ENCODE measurements around the gene ACP5. TPM values are rescaled to one million over a fixed set of nuclear protein-coding genes. Genes with fewer than 3 reads are reported as not detected.
"Not testable (repeated sequence)": the region's sequence is repeated elsewhere in the genome, so short reads cannot be mapped to it uniquely, and the experiment has no call there.

ACP5 gene
- total RNA-seq, 6 experiments from 2014 or later, result 1.5 to 2.8 (median 2.3) TPM

DNA sequence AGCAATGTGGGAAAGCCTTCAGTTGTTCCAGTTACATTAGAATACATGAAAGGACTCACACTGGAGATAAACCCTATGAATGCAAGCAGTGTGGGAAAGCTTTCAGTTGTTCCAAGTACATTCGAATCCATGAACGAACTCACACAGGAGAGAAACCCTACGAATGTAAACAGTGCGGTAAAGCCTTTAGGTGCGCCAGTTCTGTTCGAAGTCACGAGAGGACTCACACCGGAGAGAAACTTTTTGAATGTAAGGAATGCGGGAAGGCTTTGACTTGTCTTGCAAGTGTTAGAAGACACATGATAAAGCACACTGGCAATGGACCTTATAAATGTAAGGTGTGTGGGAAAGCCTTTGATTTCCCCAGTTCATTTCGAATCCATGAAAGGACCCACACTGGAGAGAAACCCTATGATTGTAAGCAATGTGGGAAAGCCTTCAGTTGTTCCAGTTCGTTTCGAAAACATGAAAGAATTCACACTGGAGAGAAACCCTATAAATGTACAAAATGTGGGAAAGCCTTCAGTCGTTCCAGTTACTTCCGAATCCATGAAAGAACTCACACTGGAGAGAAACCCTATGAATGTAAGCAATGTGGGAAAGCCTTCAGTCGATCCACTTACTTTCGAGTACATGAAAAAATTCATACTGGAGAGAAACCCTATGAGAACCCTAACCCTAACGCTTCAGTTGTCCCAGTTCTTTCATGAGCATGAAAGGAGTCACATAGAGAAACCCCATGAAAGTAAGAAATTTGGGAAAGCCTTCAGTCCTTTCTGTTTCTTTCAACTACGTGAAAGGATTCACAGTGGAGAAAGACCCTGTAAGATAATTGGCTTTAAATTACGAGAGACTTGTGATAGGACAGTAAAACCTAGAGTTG lies 40.0 kb upstream of the ACP5 start:
- Mint-ChIP-seq H3K4me1 (ENCODE audit: low read depth) (peaks cover 8% of the 10 kb centered on the region), H3K36me3 (ENCODE audit: low read depth) (peaks cover 74% of the 10 kb centered on the region), H3K27ac (no peak overlapping the region), H3K27me3 (ENCODE audit: insufficient read depth) (no peaks in the 10 kb centered on the region; the same call in 1 of the 2 replicates), H3K9me3 (peaks cover 42% of the 10 kb centered on the region), H3K4me3 (no peak overlapping the region)
- no peak for DNase-seq
- TF ChIP-seq CTCF (IDR thresholded peaks at IDR 0.05), result no peak

GRCh38 chr19:11612816-11613511 lies 35.5 kb upstream of the ACP5 start:
- Mint-ChIP-seq H3K9me3 (peaks cover 28% of the 10 kb centered on the region), H3K27ac (no peak overlapping the region), H3K4me3 (no peak overlapping the region), H3K36me3 (ENCODE audit: low read depth) (peaks cover 51% of the 10 kb centered on the region), H3K4me1 (ENCODE audit: low read depth) (no peaks in the 10 kb centered on the region), H3K27me3 (ENCODE audit: insufficient read depth) (no peaks in the 10 kb centered on the region; the same call in 1 of the 2 replicates)
- TF ChIP-seq CTCF (IDR thresholded peaks at IDR 0.05), result no peak
- DNase-seq, result no peak

DNA sequence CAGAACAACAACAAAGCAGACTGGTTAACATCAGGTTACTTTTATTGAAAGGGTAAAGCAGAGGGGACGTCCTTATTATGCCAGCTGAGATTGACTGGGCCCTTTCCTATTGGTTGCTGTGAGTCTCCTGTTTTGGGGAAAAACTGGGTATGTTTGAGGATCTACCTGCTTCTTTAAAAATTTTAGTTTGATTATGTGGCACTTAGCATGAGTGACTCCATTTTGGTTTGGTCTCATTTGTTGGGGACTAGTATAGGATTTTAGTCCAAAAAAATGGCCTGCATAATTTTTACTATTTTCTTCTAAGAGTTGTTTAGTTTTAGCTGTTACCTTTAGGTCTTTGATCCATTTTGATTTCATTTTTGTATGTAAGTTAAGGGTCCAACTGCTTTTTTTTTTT lies 34.3 kb upstream of the ACP5 start:
- Mint-ChIP-seq H3K36me3 (ENCODE audit: low read depth) (peaks cover 51% of the 10 kb centered on the region), H3K4me1 (ENCODE audit: low read depth) (no peaks in the 10 kb centered on the region), H3K27me3 (ENCODE audit: insufficient read depth) (no peaks in the 10 kb centered on the region; the same call in 1 of the 2 replicates), H3K27ac (no peak overlapping the region), H3K9me3 (peaks cover 20% of the 10 kb centered on the region), H3K4me3 (no peak overlapping the region)
- no peak for TF ChIP-seq CTCF (IDR thresholded peaks at IDR 0.05)
- DNase-seq, result no peak

DNA sequence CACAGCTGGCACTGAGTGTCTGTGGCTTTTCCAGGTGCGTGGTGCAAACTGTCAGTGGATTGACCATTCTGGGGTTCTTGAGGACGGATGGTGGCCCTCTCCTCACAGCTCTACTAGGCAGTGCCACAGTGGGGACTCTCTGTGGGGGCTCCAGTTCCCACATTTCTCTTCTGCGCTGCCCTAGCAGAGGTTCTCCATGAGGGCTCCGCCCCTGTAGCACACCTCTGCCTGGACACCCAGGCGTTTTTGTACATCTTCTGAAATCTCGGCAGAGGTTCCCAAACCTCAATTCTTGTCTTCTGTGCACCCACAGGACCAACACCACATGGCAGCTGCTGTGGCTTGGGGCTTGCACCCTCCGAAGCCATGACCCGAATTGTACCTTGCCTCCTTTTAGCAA lies 29.0 kb upstream of the ACP5 start:
- H3K4me1 Mint-ChIP-seq (ENCODE audit: low read depth), result peaks cover 5% of the 10 kb centered on the region; the same call in 1 of the 2 replicates
- no peak overlapping the region for H3K4me3 Mint-ChIP-seq
- no peak for TF ChIP-seq CTCF (IDR thresholded peaks at IDR 0.05)
- no peak overlapping the region for H3K27ac Mint-ChIP-seq
- peaks cover 17% of the 10 kb centered on the region for H3K9me3 Mint-ChIP-seq
- H3K36me3 Mint-ChIP-seq (ENCODE audit: low read depth), result peaks cover 69% of the 10 kb centered on the region
- H3K27me3 Mint-ChIP-seq (ENCODE audit: insufficient read depth), result no peaks in the 10 kb centered on the region; the same call in none of the 2 replicates
- DNase-seq, result no peak

DNA sequence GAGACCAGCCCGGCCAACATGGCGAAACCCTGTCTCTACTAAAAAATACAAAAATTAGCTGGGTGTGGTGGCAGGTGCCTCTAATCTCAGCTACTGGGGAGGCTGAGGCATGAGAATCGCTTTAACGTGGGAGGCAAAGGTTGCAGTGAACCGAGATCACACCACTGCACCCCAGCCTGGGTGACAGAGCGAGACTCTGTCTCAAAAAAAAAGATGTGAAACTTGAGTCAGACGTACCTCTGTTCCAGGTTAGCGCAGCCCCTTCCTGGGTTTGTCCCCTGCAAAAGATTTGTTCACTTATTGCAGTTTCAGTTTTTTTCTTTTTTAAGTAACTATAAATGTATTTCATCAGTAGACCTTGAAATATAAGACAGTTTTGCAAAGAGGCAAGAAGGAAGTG lies 22.3 kb upstream of the ACP5 start:
- peaks cover 52% of the 10 kb centered on the region for H3K36me3 Mint-ChIP-seq (ENCODE audit: low read depth)
- H3K27ac Mint-ChIP-seq; H3K27me3 Mint-ChIP-seq (ENCODE audit: insufficient read depth); DNase-seq; H3K4me3 Mint-ChIP-seq; H3K9me3 Mint-ChIP-seq: not testable (repeated sequence)
- H3K4me1 Mint-ChIP-seq (ENCODE audit: low read depth), result peaks cover 25% of the 10 kb centered on the region

- no peak overlapping the region for H3K27ac Mint-ChIP-seq
- peak overlapping the region; percentile 100 for H3K4me3 Mint-ChIP-seq
- TF ChIP-seq CTCF (IDR thresholded peaks at IDR 0.05), result no peak
- H3K27me3 Mint-ChIP-seq (ENCODE audit: insufficient read depth), result no peaks in the 10 kb centered on the region; the same call in none of the 2 replicates
- peaks cover 25% of the 10 kb centered on the region for H3K4me1 Mint-ChIP-seq (ENCODE audit: low read depth)
- no peaks in the 10 kb centered on the region for H3K9me3 Mint-ChIP-seq
- H3K36me3 Mint-ChIP-seq (ENCODE audit: low read depth), result peaks cover 43% of the 10 kb centered on the region
- DNase-seq, result no peak
Measured at GRCh38 chr19:11598746-11599145, 21.3 kb upstream of the ACP5 start.

Data from HFFc6 (cell line).